GM23338 (cell line): Measurements from ENCODE around the gene MPP1. TPM values are rescaled to one million over a fixed set of nuclear protein-coding genes. Genes with fewer than 3 reads are reported as not detected.

ENCODE experiments used
- ATAC-seq: fragments of 200-7000 bp; cut with Tn5 transposase; 3 replicates; pipeline ENCODE4 v1.9.1; 2020
- DNase-seq: peaks from one replicate; pipeline ENCODE4 v3.0.0-alpha.2; 2015; ENCODE audit warnings: low spot score
- H2AFZ ChIP-seq: fragments of 200-600 bp; sonication (generic); 2 replicates; pipeline ENCODE4 v1.8.0; 2016; ENCODE audit warnings: antibody characterized with exemption, mild to moderate bottlenecking, moderate library complexity
- H3F3A ChIP-seq: fragments of 200-600 bp; sonication (generic); replicated peaks from 2 replicates; pipeline ENCODE4 v1.8.0; 2017; ENCODE audit warnings: antibody characterized with exemption, mixed run types, low read depth
- H3K27ac ChIP-seq: fragments of 200-600 bp; sonication (generic); 2 replicates; pipeline ENCODE4 v1.6.1; 2016; ENCODE audit warnings: low read depth
- H3K27me3 ChIP-seq: fragments of 200-600 bp; sonication (generic); 2 replicates; pipeline ENCODE4 v1.8.0; 2016; ENCODE audit warnings: mild to moderate bottlenecking, mixed run types, moderate library complexity; ENCODE audit not compliant: insufficient read depth
- H3K36me3 ChIP-seq: fragments of 200-600 bp; sonication (generic); 2 replicates; pipeline ENCODE4 v1.8.0; 2016; ENCODE audit warnings: mild to moderate bottlenecking; ENCODE audit not compliant: insufficient read depth
- H3K4me1 ChIP-seq: fragments of 200-600 bp; sonication (generic); 2 replicates; pipeline ENCODE4 v1.8.0; 2016; ENCODE audit warnings: mild to moderate bottlenecking, moderate library complexity; ENCODE audit not compliant: insufficient read depth
- H3K4me2 ChIP-seq: fragments of 200-600 bp; sonication (generic); 2 replicates; pipeline ENCODE4 v1.7.1; 2017; ENCODE audit warnings: mixed run types
- H3K4me3 ChIP-seq: fragments of 200-600 bp; sonication (generic); 2 replicates; pipeline ENCODE4 v1.6.1; 2016; ENCODE audit warnings: mixed run types
- H3K79me2 ChIP-seq: fragments of 200-600 bp; sonication (generic); replicated peaks from 2 replicates; pipeline ENCODE4 v1.8.0; 2017; ENCODE audit warnings: mild to moderate bottlenecking; ENCODE audit not compliant: insufficient read depth
- H3K9me2 ChIP-seq: fragments of 200-600 bp; sonication (generic); 2 replicates; pipeline ENCODE4 v1.8.0; 2017; ENCODE audit not compliant: insufficient read depth
- H4K20me1 ChIP-seq: fragments of 200-600 bp; sonication (generic); replicated peaks from 2 replicates; pipeline ENCODE4 v1.8.0; 2017; ENCODE audit warnings: mild to moderate bottlenecking; ENCODE audit not compliant: insufficient read depth
- H3K27ac Mint-ChIP-seq: 2 replicates; pipeline ENCODE4 v1.8.0; 2020; ENCODE audit warnings: inconsistent platforms, mild to moderate bottlenecking, moderate library complexity, mixed read lengths
- H3K27me3 Mint-ChIP-seq: 3 replicates; pipeline ENCODE4 v1.8.0; 2022; ENCODE audit warnings: low read depth, mild to moderate bottlenecking, moderate library complexity, mixed read lengths, inconsistent platforms; ENCODE audit not compliant: insufficient read depth, poor library complexity
- H3K36me3 Mint-ChIP-seq: 3 replicates; pipeline ENCODE4 v1.8.0; 2021; ENCODE audit warnings: low read depth, mild to moderate bottlenecking, inconsistent platforms, moderate library complexity, mixed read lengths
- H3K4me1 Mint-ChIP-seq: 3 replicates; pipeline ENCODE4 v1.8.0; 2020; ENCODE audit warnings: mild to moderate bottlenecking, inconsistent platforms, mixed read lengths
- H3K4me3 Mint-ChIP-seq: 3 replicates; pipeline ENCODE4 v1.8.0; 2021; ENCODE audit warnings: moderate library complexity, mild to moderate bottlenecking, inconsistent platforms, mixed read lengths
- H3K9me3 Mint-ChIP-seq: 3 replicates; pipeline ENCODE4 v1.8.0; 2020; ENCODE audit warnings: moderate library complexity, mild to moderate bottlenecking, inconsistent platforms, mixed read lengths
- CREB1 ChIP-seq: fragments of 250-450 bp; sonication (Bioruptor Pico); IDR thresholded peaks from 2 replicates; pipeline ENCODE4 v1.5.0; 2020; ENCODE audit warnings: low read depth, mild to moderate bottlenecking, moderate library complexity
- CTCF ChIP-seq, 2 experiments: fragments of 200-600 bp in 1 of 2; sonication (generic) in 1 of 2; conservative IDR thresholded peaks; 2 replicates each; pipeline versions ENCODE4 v1.5.1 to v1.6.1; 2016 to 2017; ENCODE audit warnings: antibody characterized with exemption in 2 of 2, low read depth in 2 of 2, mild to moderate bottlenecking in 2 of 2, moderate library complexity in 1 of 2
- EZH2 ChIP-seq: fragments of 200-600 bp; sonication (generic); IDR thresholded peaks from one replicate; pipeline ENCODE4 v1.8.0; 2017; ENCODE audit warnings: antibody characterized with exemption, mild to moderate bottlenecking, low read depth; ENCODE audit not compliant: unreplicated experiment
- EZH2phosphoT487 ChIP-seq: fragments of 200-600 bp; sonication (generic); IDR thresholded peaks from one replicate; pipeline ENCODE4 v1.8.1; 2018; ENCODE audit warnings: antibody characterized with exemption; ENCODE audit not compliant: unreplicated experiment
- JUNB ChIP-seq: IDR thresholded peaks from one replicate; pipeline ENCODE4 v1.6.1; 2016; ENCODE audit warnings: antibody characterized with exemption; ENCODE audit not compliant: unreplicated experiment
- POLR2AphosphoS5 ChIP-seq: IDR thresholded peaks from 2 replicates; pipeline ENCODE4 v1.6.1; 2016; ENCODE audit warnings: antibody characterized with exemption, low read depth
- REST ChIP-seq: IDR thresholded peaks from one replicate; pipeline ENCODE4 v1.6.1; 2018; ENCODE audit warnings: antibody characterized with exemption; ENCODE audit not compliant: unreplicated experiment
- ZNF114 ChIP-seq: fragments of 250-450 bp; sonication (Bioruptor Pico); IDR thresholded peaks from 2 replicates; pipeline ENCODE4 v1.5.0; 2020; ENCODE audit warnings: mild to moderate bottlenecking, moderate library complexity
- ZNF331 ChIP-seq: fragments of 250-450 bp; sonication (Bioruptor Pico); IDR thresholded peaks from 2 replicates; pipeline ENCODE4 v1.5.0; 2020; ENCODE audit warnings: low read depth, mild to moderate bottlenecking, moderate library complexity
- polyA plus RNA-seq: library from polyadenylated mRNA; unstranded; fragments of >200 nt; fragmentation: Nextera tagmentation; extraction: Ambion mirVana; gene quantifications from 2 replicates; pipeline ENCODE4 v1.2.1, GENCODE V29; 2016
- total RNA-seq: library from RNA; depleted of rRNA; stranded (reverse); fragments of >200 nt; shearing (Covaris generic); gene quantifications from 2 replicates; pipeline ENCODE4 v1.2.3, GENCODE V29; 2014

Gene MPP1
- total and polyA plus RNA-seq, 2 experiments from 2014 or later, result 18.7 to 27.2 TPM

- TF ChIP-seq POLR2AphosphoS5 (peak; percentile 26; the same call in 1 of the 2 replicates), CTCF (conservative IDR thresholded peaks at IDR 0.05; ENCODE audit: low read depth in 2 of 2) (no peak)
- Histone ChIP-seq H4K20me1 (no peaks in the 10 kb centered on the region), H2AFZ (no peak overlapping the region), H3K4me2 (peak overlapping the region; percentile 50), H3K27me3 (no peaks in the 10 kb centered on the region), H3K4me3 (peak overlapping the region; percentile 8; the same call in 1 of the 2 replicates), H3K36me3 (no peaks in the 10 kb centered on the region), H3K79me2 (no peaks in the 10 kb centered on the region; the same call in 1 of the 2 replicates), H3K9me2 (no peaks in the 10 kb centered on the region), H3K27ac (peak overlapping the region; percentile 96), H3K4me1 (peaks cover 12% of the 10 kb centered on the region; the same call in 1 of the 2 replicates), H3F3A (0 out of 2 replicates have a peak, but pooled peaks cover 4% of the 10 kb centered on the region)
- Mint-ChIP-seq H3K27me3 (peaks cover 4% of the 10 kb centered on the region), H3K36me3 (peaks cover 24% of the 10 kb centered on the region), H3K4me3 (peak overlapping the region; percentile 41), H3K4me1 (peaks cover 36% of the 10 kb centered on the region), H3K9me3 (peaks cover 20% of the 10 kb centered on the region), H3K27ac (peak overlapping the region; percentile 91)
- ATAC-seq (no peak), DNase-seq (peak; percentile 43)
Measured at GRCh38 chrX:154819771-154820341, 14.6 kb upstream of the MPP1 start.

GRCh38 chrX:154818916-154819770 lies 13.9 kb upstream of the MPP1 start:
- peaks cover 24% of the 10 kb centered on the region for H3K36me3 Mint-ChIP-seq
- H3K4me1 Mint-ChIP-seq, result peaks cover 38% of the 10 kb centered on the region
- H3K4me3 Mint-ChIP-seq, result no peak overlapping the region
- Histone ChIP-seq H3K9me2 (no peaks in the 10 kb centered on the region), H3K4me2 (peak overlapping the region; percentile 42; the same call in 1 of the 2 replicates), H4K20me1 (no peaks in the 10 kb centered on the region), H3K4me3 (no peak overlapping the region), H3K36me3 (no peaks in the 10 kb centered on the region), H3K4me1 (peaks cover 16% of the 10 kb centered on the region; the same call in 1 of the 2 replicates), H3F3A (0 out of 2 replicates have a peak, but pooled peaks cover 4% of the 10 kb centered on the region), H3K27me3 (no peaks in the 10 kb centered on the region), H3K27ac (peak overlapping the region; percentile 96), H3K79me2 (no peaks in the 10 kb centered on the region; the same call in 1 of the 2 replicates), H2AFZ (no peak overlapping the region)
- ATAC-seq (no peak), DNase-seq (no peak)
- peak overlapping the region; percentile 76; the same call in 1 of the 2 replicates for H3K27ac Mint-ChIP-seq
- H3K27me3 Mint-ChIP-seq, result peaks cover 4% of the 10 kb centered on the region
- peaks cover 20% of the 10 kb centered on the region for H3K9me3 Mint-ChIP-seq
- TF ChIP-seq ZNF331 (CRISPR knock-in tag) (no peak), ZNF114 (CRISPR knock-in tag) (no peak), CTCF (conservative IDR thresholded peaks at IDR 0.05; ENCODE audit: low read depth in 2 of 2) (no peak), EZH2phosphoT487 (no peak), REST (no peak), CREB1 (CRISPR knock-in tag) (no peak), JUNB (no peak), POLR2AphosphoS5 (no peak), EZH2 (no peak)
